MM.1S (cell line): ENCODE data around the gene CC2D2B.
"Not testable (repeated sequence)": the region's sequence is repeated elsewhere in the genome, so short reads cannot be mapped to it uniquely, and the experiment has no call there.

Experiments
- DNase-seq: peaks from one replicate; pipeline ENCODE4 v3.0.0-alpha.2; 2015
- H2AFZ ChIP-seq: fragments of 300-600 bp; sonication (generic); 2 replicates; pipeline ENCODE4 v1.6.0; 2016; ENCODE audit warnings: antibody characterized with exemption, low read length
- H3F3A ChIP-seq: fragments of 300-600 bp; sonication (generic); 2 replicates; pipeline ENCODE4 v1.6.1; 2016; ENCODE audit warnings: mild to moderate bottlenecking, antibody characterized with exemption, low read length, moderate library complexity, mixed read lengths; ENCODE audit not compliant: insufficient read depth
- H3K27ac ChIP-seq: fragments of 300-600 bp; sonication (generic); 2 replicates; pipeline ENCODE4 v1.5.1; 2016; ENCODE audit warnings: mild to moderate bottlenecking, low read length
- H3K27me3 ChIP-seq: fragments of 300-600 bp; sonication (generic); replicated peaks from 2 replicates; pipeline ENCODE4 v1.6.0; 2016; ENCODE audit warnings: low read length; ENCODE audit not compliant: insufficient read depth
- H3K36me3 ChIP-seq: fragments of 300-600 bp; sonication (generic); replicated peaks from 2 replicates; pipeline ENCODE4 v1.6.1; 2016; ENCODE audit warnings: mild to moderate bottlenecking, low read length, mixed read lengths; ENCODE audit not compliant: insufficient read depth
- H3K4me1 ChIP-seq: fragments of 300-600 bp; sonication (generic); 2 replicates; pipeline ENCODE4 v1.6.1; 2016; ENCODE audit warnings: low read length, mixed read lengths
- H3K4me2 ChIP-seq: fragments of 300-600 bp; sonication (generic); 2 replicates; pipeline ENCODE4 v1.6.0; 2016; ENCODE audit warnings: low read depth, low read length
- H3K4me3 ChIP-seq: fragments of 300-600 bp; sonication (generic); 2 replicates; pipeline ENCODE4 v1.5.1; 2016; ENCODE audit warnings: low read length, mixed read lengths
- H3K79me2 ChIP-seq: fragments of 300-600 bp; sonication (generic); 2 replicates; pipeline ENCODE4 v1.6.1; 2016; ENCODE audit warnings: mixed run types, low read length, mixed read lengths
- H3K9ac ChIP-seq: fragments of 300-600 bp; sonication (generic); 2 replicates; pipeline ENCODE4 v1.6.1; 2016; ENCODE audit warnings: low read length, mixed read lengths
- H3K9me2 ChIP-seq: fragments of 300-600 bp; sonication (generic); replicated peaks from 2 replicates; pipeline ENCODE4 v1.6.1; 2016; ENCODE audit warnings: mild to moderate bottlenecking, low read length, mixed read lengths; ENCODE audit not compliant: insufficient read depth
- H3K9me3 ChIP-seq: fragments of 300-600 bp; sonication (generic); replicated peaks from 2 replicates; pipeline ENCODE4 v1.6.1; 2016; ENCODE audit warnings: mild to moderate bottlenecking, low read length, mixed read lengths; ENCODE audit not compliant: insufficient read depth
- H4K20me1 ChIP-seq: fragments of 300-600 bp; sonication (generic); 2 replicates; pipeline ENCODE4 v1.6.1; 2016; ENCODE audit warnings: mild to moderate bottlenecking, low read length, moderate library complexity, mixed read lengths; ENCODE audit not compliant: insufficient read depth
- EZH2 ChIP-seq: fragments of 300-600 bp; sonication (generic); optimal IDR thresholded peaks from 2 replicates; pipeline ENCODE3; 2017; ENCODE audit warnings: low read depth, mild to moderate bottlenecking, antibody characterized with exemption, low read length, mixed read lengths
- EZH2phosphoT487 ChIP-seq: fragments of 300-600 bp; sonication (generic); IDR thresholded peaks from 2 replicates; pipeline ENCODE4 v1.6.1; 2018; ENCODE audit warnings: antibody characterized with exemption, low read length
- TF ChIP-seq, protein P1 (sequence below): fragments of 300-600 bp; sonication (generic); IDR thresholded peaks from 2 replicates; pipeline ENCODE4 v1.5.1; 2016; ENCODE audit warnings: antibody characterized with exemption, low read length, mixed read lengths

CC2D2B gene

DNA sequence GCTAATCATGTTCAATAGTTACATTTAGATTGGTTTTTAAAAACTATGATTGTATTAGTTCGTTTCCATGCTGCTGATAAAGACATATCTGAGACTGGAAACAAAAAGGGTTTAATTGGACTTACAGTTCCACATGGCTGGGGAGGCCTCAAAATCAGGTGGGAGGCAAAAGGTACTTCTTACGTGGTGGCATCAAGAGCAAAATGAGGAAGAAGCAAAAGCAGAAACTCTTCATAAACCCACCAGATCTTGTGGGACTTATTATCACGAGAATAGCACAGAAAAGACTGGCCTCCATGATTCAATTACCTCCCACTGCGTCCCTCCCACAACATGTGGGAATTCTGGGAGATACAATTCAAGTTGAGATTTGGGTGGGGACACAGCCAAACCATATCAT lies 34.1 kb upstream of the CC2D2B start:
- H4K20me1 ChIP-seq, result no peaks in the 10 kb centered on the region
- TF ChIP-seq EZH2phosphoT487 (no peak), EZH2 (no peak)
- TF ChIP-seq, protein P1, sequence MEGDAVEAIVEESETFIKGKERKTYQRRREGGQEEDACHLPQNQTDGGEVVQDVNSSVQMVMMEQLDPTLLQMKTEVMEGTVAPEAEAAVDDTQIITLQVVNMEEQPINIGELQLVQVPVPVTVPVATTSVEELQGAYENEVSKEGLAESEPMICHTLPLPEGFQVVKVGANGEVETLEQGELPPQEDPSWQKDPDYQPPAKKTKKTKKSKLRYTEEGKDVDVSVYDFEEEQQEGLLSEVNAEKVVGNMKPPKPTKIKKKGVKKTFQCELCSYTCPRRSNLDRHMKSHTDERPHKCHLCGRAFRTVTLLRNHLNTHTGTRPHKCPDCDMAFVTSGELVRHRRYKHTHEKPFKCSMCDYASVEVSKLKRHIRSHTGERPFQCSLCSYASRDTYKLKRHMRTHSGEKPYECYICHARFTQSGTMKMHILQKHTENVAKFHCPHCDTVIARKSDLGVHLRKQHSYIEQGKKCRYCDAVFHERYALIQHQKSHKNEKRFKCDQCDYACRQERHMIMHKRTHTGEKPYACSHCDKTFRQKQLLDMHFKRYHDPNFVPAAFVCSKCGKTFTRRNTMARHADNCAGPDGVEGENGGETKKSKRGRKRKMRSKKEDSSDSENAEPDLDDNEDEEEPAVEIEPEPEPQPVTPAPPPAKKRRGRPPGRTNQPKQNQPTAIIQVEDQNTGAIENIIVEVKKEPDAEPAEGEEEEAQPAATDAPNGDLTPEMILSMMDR, result no peak
- H3K9me3 ChIP-seq, result no peaks in the 10 kb centered on the region
- no peaks in the 10 kb centered on the region for H3K27me3 ChIP-seq
- no peak overlapping the region for H2AFZ ChIP-seq
- H3K36me3 ChIP-seq, result no peaks in the 10 kb centered on the region
- no peak overlapping the region for H3K4me3 ChIP-seq
- DNase-seq, result no peak
- no peaks in the 10 kb centered on the region for H3K79me2 ChIP-seq
- no peaks in the 10 kb centered on the region for H3F3A ChIP-seq
- H3K4me1 ChIP-seq, result no peaks in the 10 kb centered on the region
- no peak overlapping the region for H3K27ac ChIP-seq
- no peak overlapping the region for H3K4me2 ChIP-seq
- no peak overlapping the region for H3K9ac ChIP-seq
- H3K9me2 ChIP-seq, result no peaks in the 10 kb centered on the region

GRCh38 chr10:95874783-95875182 lies 33.0 kb upstream of the CC2D2B start:
- not testable (repeated sequence) for H3K9me3 ChIP-seq, H3K9ac ChIP-seq, H3K9me2 ChIP-seq, H2AFZ ChIP-seq, H3K36me3 ChIP-seq, H4K20me1 ChIP-seq, H3K4me2 ChIP-seq, H3K27ac ChIP-seq, H3K4me3 ChIP-seq, DNase-seq, H3F3A ChIP-seq, H3K79me2 ChIP-seq, H3K4me1 ChIP-seq, H3K27me3 ChIP-seq

GRCh38 chr10:95876756-95877155 lies 31.0 kb upstream of the CC2D2B start:
- H4K20me1 ChIP-seq, result no peaks in the 10 kb centered on the region
- H3K79me2 ChIP-seq, result no peaks in the 10 kb centered on the region
- no peak overlapping the region for H2AFZ ChIP-seq
- no peak overlapping the region for H3K9ac ChIP-seq
- no peak for TF ChIP-seq EZH2
- TF ChIP-seq, protein P1, result no peak
- TF ChIP-seq EZH2phosphoT487, result no peak
- H3K4me3 ChIP-seq, result no peak overlapping the region
- H3K4me1 ChIP-seq, result no peaks in the 10 kb centered on the region
- H3K27ac ChIP-seq, result no peak overlapping the region
- H3K9me2 ChIP-seq, result no peaks in the 10 kb centered on the region
- H3K36me3 ChIP-seq, result no peaks in the 10 kb centered on the region
- no peaks in the 10 kb centered on the region for H3F3A ChIP-seq
- no peaks in the 10 kb centered on the region for H3K27me3 ChIP-seq
- H3K4me2 ChIP-seq, result no peak overlapping the region
- DNase-seq, result no peak
- no peaks in the 10 kb centered on the region for H3K9me3 ChIP-seq

GRCh38 chr10:95877881-95878280 lies 29.9 kb upstream of the CC2D2B start:
- Histone ChIP-seq H3K4me1 (no peaks in the 10 kb centered on the region), H3K79me2 (no peaks in the 10 kb centered on the region), H3K4me2 (no peak overlapping the region), H3K27ac (no peak overlapping the region), H3K9me2 (no peaks in the 10 kb centered on the region), H2AFZ (no peak overlapping the region), H3K9ac (no peak overlapping the region), H3K27me3 (no peaks in the 10 kb centered on the region), H4K20me1 (no peaks in the 10 kb centered on the region), H3K36me3 (no peaks in the 10 kb centered on the region), H3F3A (no peaks in the 10 kb centered on the region), H3K9me3 (no peaks in the 10 kb centered on the region), H3K4me3 (no peak overlapping the region)
- DNase-seq, result no peak
- no peak for TF ChIP-seq EZH2
- TF ChIP-seq, protein P1, result no peak
- no peak for TF ChIP-seq EZH2phosphoT487
